Left lung (tissue), 10 donors: ENCODE results near the gene MMP24. TPM values are rescaled to one million over a fixed set of nuclear protein-coding genes. Genes with fewer than 3 reads are reported as not detected.
A peak's percentile ranks its signal among the peaks of the same experiment; 100 is the strongest.

Source experiments
- ATAC-seq: fragments of 200-7000 bp; cut with Tn5 transposase; one replicate; pipeline ENCODE4 v1.9.1; 2020; ENCODE audit warnings: moderate library complexity
- DNase-seq, 4 donors: peaks; one replicate each; pipeline ENCODE4 v3.0.0-alpha.2; 2013 to 2020
- H3K27ac ChIP-seq, 2 donors: fragments of 200-600 bp; sonication (generic) in 1 of 2; one replicate each; pipeline versions ENCODE4 v1.5.0 to v1.8.0; 2020 to 2021
- H3K27me3 ChIP-seq, 2 donors: fragments of 200-600 bp; sonication (generic) in 1 of 2; one replicate each; pipeline versions ENCODE4 v1.5.0 to v1.8.0; 2020 to 2021
- H3K36me3 ChIP-seq, 2 donors: fragments of 200-600 bp; sonication (generic) in 1 of 2; one replicate each; pipeline versions ENCODE4 v1.5.0 to v1.8.0; 2020 to 2021
- H3K4me1 ChIP-seq, 2 donors: fragments of 200-600 bp; one replicate each; pipeline ENCODE4 v1.8.0; 2021
- H3K4me3 ChIP-seq, 2 donors: fragments of 200-600 bp; sonication (generic) in 1 of 2; one replicate each; pipeline versions ENCODE4 v1.5.0 to v1.8.0; 2020 to 2021; ENCODE audit warnings: mild to moderate bottlenecking in 1 of 2
- H3K9me3 ChIP-seq, 2 donors: fragments of 200-600 bp; sonication (generic) in 1 of 2; one replicate each; pipeline versions ENCODE4 v1.5.0 to v1.8.0; 2020 to 2021
- intact Hi-C, 2 donors: fragments of 100-400 bp; cut with DNase I; formaldehyde crosslinking; loops; one replicate each; pipeline versions ENCODE4 v1.11.2 to v1.14.2; 2022
- polyA plus RNA-seq, 6 donors: library from polyadenylated mRNA; unstranded; fragments of 120-200 nt; gene quantifications; one replicate each; pipeline ENCODE4 v1.2.1, GENCODE V29; 2013; ENCODE audit not compliant: insufficient read length in 6 of 6
- total RNA-seq, 2 donors: library from RNA; stranded (reverse); fragmentation: NEBNext Ultra II Directional; extraction: Animal tissue kit (Norgen Biotek cat#: 25700); gene quantifications; one replicate each; pipeline ENCODE4 v1.2.1, GENCODE V29; 2021
- TF ChIP-seq, protein P1 (sequence below), 2 donors: fragments of 200-600 bp; sonication (generic) in 1 of 2; IDR thresholded peaks; one replicate each; pipeline versions ENCODE4 v1.5.0 to v1.8.0; 2021; ENCODE audit warnings: antibody characterized with exemption in 2 of 2
- donor health status: DM: no; HTN: yes; CAD: no.
- donor health status: DM: no; HTN: no; CAD: no.

Gene MMP24
- total and polyA plus RNA-seq, 8 donors: 1.3 to 24.9 (median 1.9) TPM

DNA sequence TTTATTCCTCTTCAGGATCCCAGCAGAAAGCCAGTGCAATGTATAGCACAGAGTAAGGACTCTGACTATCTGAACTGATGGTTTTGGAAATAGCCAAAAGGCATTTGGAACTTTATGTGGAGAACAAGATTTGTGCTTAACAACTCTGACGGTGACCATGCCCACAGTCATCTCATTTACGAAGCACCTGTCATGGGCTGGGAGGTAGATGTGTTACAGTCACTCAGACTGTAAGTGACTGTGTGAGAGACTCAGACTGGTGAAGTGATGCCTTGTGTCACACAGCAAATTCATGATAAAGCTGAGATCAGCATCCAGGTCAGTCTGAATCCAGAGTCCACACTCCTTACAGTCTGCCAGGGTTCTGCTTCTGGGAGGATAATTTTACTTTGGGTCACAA, 89.6 kb downstream of the MMP24 start:
- intact Hi-C loops: no loop called here
- DNase-seq (no peak), ATAC-seq (no peak)
- Histone ChIP-seq H3K36me3 (peaks cover 0 to 15% of the 10 kb centered on the region in 2 donors), H3K27ac (peak overlapping the region in 1 of 2 donors; percentile 8), H3K9me3 (no peaks in the 10 kb centered on the region), H3K4me3 (no peak overlapping the region), H3K4me1 (peaks cover 9 to 11% of the 10 kb centered on the region in 2 donors), H3K27me3 (no peaks in the 10 kb centered on the region)
- TF ChIP-seq, protein P1, sequence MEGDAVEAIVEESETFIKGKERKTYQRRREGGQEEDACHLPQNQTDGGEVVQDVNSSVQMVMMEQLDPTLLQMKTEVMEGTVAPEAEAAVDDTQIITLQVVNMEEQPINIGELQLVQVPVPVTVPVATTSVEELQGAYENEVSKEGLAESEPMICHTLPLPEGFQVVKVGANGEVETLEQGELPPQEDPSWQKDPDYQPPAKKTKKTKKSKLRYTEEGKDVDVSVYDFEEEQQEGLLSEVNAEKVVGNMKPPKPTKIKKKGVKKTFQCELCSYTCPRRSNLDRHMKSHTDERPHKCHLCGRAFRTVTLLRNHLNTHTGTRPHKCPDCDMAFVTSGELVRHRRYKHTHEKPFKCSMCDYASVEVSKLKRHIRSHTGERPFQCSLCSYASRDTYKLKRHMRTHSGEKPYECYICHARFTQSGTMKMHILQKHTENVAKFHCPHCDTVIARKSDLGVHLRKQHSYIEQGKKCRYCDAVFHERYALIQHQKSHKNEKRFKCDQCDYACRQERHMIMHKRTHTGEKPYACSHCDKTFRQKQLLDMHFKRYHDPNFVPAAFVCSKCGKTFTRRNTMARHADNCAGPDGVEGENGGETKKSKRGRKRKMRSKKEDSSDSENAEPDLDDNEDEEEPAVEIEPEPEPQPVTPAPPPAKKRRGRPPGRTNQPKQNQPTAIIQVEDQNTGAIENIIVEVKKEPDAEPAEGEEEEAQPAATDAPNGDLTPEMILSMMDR (IDR thresholded peaks at IDR 0.05): no peak

DNA sequence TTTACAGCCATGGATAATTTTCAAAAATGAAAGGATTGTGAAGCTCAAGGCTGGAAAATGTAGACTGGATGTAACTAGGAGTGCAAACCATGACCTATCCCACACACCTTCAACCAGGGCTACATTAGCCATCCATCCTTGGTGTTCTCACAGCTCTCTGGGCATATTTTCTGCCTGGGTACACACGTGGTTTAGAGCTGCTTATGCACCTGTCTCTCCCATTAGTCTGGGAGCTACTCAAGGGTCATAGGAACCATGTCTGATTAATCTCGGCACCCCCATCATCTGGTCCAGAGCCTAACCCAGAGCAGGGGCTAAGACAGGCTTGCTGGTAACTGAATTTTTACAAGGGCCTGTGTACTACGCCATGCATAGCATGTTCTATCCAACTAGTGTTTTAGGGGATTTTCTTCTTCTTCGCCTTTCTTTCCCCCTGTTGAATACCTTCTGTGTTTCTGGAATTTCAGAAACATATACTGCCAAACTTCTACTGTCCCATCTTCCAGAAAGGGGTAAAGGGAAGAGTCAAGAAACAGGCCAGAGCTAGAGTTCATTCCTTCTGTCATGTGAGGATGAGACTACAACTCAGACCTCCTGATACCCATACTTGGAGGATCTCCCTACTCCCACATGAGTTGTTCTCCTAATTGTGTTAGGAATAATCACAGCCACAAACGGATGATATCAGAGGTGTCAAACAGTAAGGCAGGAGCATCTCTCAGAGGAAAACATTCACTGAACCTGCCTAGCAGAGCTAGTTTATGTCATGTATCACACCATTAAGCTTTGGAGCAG, 91.1 kb downstream of the MMP24 start:
- DNase-seq (no peak), ATAC-seq (no peak)
- Histone ChIP-seq H3K27me3 (no peaks in the 10 kb centered on the region), H3K4me1 (peaks cover 9 to 11% of the 10 kb centered on the region in 2 donors), H3K36me3 (peaks cover 0 to 11% of the 10 kb centered on the region in 2 donors), H3K27ac (no peak overlapping the region), H3K4me3 (no peak overlapping the region), H3K9me3 (no peaks in the 10 kb centered on the region)
- TF ChIP-seq, protein P1 (IDR thresholded peaks at IDR 0.05): no peak
- intact Hi-C loops: no loop called here

DNA sequence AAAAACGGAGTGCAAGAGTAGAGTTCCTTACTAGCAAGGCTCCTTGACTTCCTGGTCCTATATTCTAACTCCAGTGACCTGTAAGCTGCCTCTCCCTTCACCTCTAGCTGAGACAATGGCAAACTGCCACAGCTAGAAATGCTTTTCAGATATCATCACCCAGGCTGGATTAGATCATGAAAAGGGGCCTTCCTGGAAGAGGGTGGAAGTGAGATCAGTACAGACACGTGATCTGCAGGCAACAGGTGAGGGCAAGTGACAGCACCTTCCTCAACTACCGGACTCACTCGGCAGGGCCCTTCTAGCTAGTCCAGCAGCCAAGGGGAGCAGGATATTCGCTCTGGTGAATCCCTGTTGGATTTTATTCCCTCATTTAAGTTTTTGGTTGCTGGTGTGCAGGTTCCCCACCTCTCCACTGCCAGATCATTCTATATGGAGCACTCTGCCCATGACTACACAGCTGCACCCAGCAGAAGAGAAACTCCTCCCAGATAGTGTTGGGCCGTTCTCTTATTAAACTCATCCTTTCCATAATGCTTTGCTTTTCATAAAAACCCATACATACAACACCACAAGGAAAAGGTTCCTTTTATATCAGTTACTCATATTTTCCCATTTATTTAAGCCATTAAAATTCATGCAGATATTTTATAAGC, 92.1 kb downstream of the MMP24 start:
- DNase-seq (peak in 1 of 4 donors; percentile 39), ATAC-seq (peak; percentile 82)
- peaks cover 9 to 11% of the 10 kb centered on the region in 2 donors for H3K4me1 ChIP-seq
- H3K9me3 ChIP-seq: no peaks in the 10 kb centered on the region
- H3K27ac ChIP-seq: peak overlapping the region; percentile 10 to 42
- peaks cover 0 to 8% of the 10 kb centered on the region in 2 donors for H3K36me3 ChIP-seq
- TF ChIP-seq, protein P1 (IDR thresholded peaks at IDR 0.05): no peak
- no peaks in the 10 kb centered on the region for H3K27me3 ChIP-seq
- intact Hi-C loops: no loop called here
- no peak overlapping the region for H3K4me3 ChIP-seq

DNA sequence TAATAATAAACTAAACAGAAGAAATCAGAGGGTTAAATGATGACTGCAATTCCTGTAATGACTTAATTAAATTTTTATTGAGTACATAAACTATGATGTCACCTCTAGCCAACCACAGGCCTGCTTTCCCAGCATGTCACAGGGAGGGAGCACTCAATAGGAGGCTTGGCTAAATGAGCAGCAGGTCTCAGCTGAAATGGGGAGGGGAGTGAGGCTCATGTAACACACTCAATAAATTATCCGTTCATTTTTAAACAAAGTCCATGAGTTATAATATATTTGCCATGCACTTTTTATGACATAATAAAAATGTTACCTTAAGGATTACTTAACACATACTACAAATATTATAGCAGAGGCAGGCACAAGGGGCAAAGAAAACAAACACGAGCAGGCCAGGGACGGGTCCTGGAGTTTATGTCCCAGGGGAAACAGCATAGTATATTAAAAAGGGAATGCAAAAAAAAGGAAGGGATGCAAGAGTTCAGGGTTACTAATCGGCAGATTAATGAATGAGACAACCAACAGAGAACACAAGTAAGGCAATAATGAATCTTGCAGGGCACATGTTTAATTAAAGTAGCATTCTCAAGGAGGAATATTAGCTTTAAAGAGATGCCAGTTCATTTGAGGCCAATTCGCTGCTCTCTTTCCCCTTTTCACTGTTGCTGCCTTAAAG, 92.8 kb downstream of the MMP24 start:
- DNase-seq: no peak
- peak; percentile 21 for ATAC-seq
- no peaks in the 10 kb centered on the region for H3K27me3 ChIP-seq
- H3K4me1 ChIP-seq: peaks cover 9 to 11% of the 10 kb centered on the region in 2 donors
- TF ChIP-seq, protein P1 (IDR thresholded peaks at IDR 0.05): no peak
- H3K9me3 ChIP-seq: no peaks in the 10 kb centered on the region
- peak overlapping the region; percentile 10 to 42 for H3K27ac ChIP-seq
- intact Hi-C loops: no loop called here
- H3K36me3 ChIP-seq: peaks cover 0 to 1% of the 10 kb centered on the region in 2 donors
- H3K4me3 ChIP-seq: no peak overlapping the region

DNA sequence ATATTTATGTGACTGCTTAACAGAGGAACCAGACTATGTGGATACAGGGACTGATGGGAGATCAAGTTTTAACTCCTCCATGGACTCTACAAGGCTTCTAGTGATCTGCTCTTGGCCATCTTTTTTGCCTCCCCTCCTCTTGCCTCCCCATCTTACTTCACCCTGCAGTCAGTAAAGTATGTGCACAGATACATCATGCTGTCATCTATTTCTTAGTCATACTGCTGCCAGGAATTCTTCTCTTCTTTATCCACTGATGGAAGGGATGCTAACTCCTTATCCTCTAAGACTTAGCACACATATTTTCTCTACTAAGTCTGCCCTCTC, 93.3 kb downstream of the MMP24 start:
- no peak for DNase-seq
- no peak overlapping the region for H3K27ac ChIP-seq
- intact Hi-C loops: no loop called here
- H3K4me3 ChIP-seq: no peak overlapping the region
- TF ChIP-seq, protein P1 (IDR thresholded peaks at IDR 0.05): no peak
- peaks cover 7 to 11% of the 10 kb centered on the region in 2 donors for H3K4me1 ChIP-seq
- no peaks in the 10 kb centered on the region for H3K9me3 ChIP-seq
- ATAC-seq: no peak
- H3K27me3 ChIP-seq: no peaks in the 10 kb centered on the region
- H3K36me3 ChIP-seq: no peaks in the 10 kb centered on the region
